ENCODE results near the gene BCDIN3D.
"Not testable (repeated sequence)": the region's sequence is repeated elsewhere in the genome, so short reads cannot be mapped to it uniquely, and the experiment has no call there.

GRCh38 chr12:49871811-49872251 lies 28.9 kb upstream of the BCDIN3D start:
- TF ChIP-seq CTCF, POLR2AphosphoS5 (IDR thresholded peaks at IDR 0.05): not testable (repeated sequence)

All from sigmoid colon (tissue), 4 donors.